WTC11 (cell line): Measurements from ENCODE around the gene PLEKHH2. TPM values are rescaled to one million over a fixed set of nuclear protein-coding genes. Genes with fewer than 3 reads are reported as not detected.

ENCODE experiments used
- ATAC-seq: fragments of 200-7000 bp; cut with Tn5 transposase; 2 replicates; pipeline ENCODE4 v1.10.0; 2021; ENCODE audit warnings: mild to moderate bottlenecking, moderate library complexity
- CTCF ChIA-PET: fragments of 300-600 bp; sonication (Branson Sonifier 250); formaldehyde crosslinking; loops from one replicate; lab custom pipeline; 2021; ENCODE audit warnings: antibody characterized with exemption; lab: Charles Lee
- POLR2A ChIA-PET: fragments of 350-600 bp; sonication (Branson Sonifier 250); formaldehyde crosslinking; loops from one replicate; lab custom pipeline; 2021; ENCODE audit warnings: antibody characterized with exemption; lab: Charles Lee
- DNase-seq: peaks from one replicate; pipeline ENCODE4 v3.0.0; 2021; ENCODE audit warnings: low spot score
- H3K27ac Mint-ChIP-seq: 2 replicates; pipeline ENCODE4 v1.8.0; 2021; ENCODE audit warnings: mixed read lengths
- H3K27me3 Mint-ChIP-seq: 2 replicates; pipeline ENCODE4 v1.8.0; 2021; ENCODE audit warnings: low read depth, mild to moderate bottlenecking, moderate library complexity, mixed read lengths
- H3K36me3 Mint-ChIP-seq: 2 replicates; pipeline ENCODE4 v1.8.0; 2021; ENCODE audit warnings: mixed read lengths
- H3K4me1 Mint-ChIP-seq: 2 replicates; pipeline ENCODE4 v1.8.0; 2022; ENCODE audit warnings: mixed read lengths
- H3K4me3 Mint-ChIP-seq: 2 replicates; pipeline ENCODE4 v1.8.0; 2021; ENCODE audit warnings: mild to moderate bottlenecking, moderate library complexity, mixed read lengths
- H3K9me3 Mint-ChIP-seq: 2 replicates; pipeline ENCODE4 v1.8.0; 2021; ENCODE audit warnings: mixed read lengths
- ATF1 ChIP-seq: sonication (generic); formaldehyde crosslinking; IDR thresholded peaks from 2 replicates; pipeline ENCODE4 v1.8.1; 2023; ENCODE audit warnings: mild to moderate bottlenecking, moderate library complexity, missing genetic modification reagents
- ATF2 ChIP-seq: sonication (generic); formaldehyde crosslinking; IDR thresholded peaks from 2 replicates; pipeline ENCODE4 v1.8.1; 2022; ENCODE audit warnings: low read depth, missing genetic modification reagents, borderline replicate concordance
- ATF6 ChIP-seq: sonication (generic); formaldehyde crosslinking; IDR thresholded peaks from 2 replicates; pipeline ENCODE4 v1.8.1; 2023; ENCODE audit warnings: mild to moderate bottlenecking, missing genetic modification reagents
- CREB1 ChIP-seq: sonication (generic); formaldehyde crosslinking; IDR thresholded peaks from 2 replicates; pipeline ENCODE4 v1.8.0; 2023; ENCODE audit warnings: mild to moderate bottlenecking, missing genetic modification reagents
- CREM ChIP-seq: sonication (generic); formaldehyde crosslinking; IDR thresholded peaks from 2 replicates; pipeline ENCODE4 v1.8.1; 2022; ENCODE audit warnings: mild to moderate bottlenecking, missing genetic modification reagents, moderate library complexity
- E2F5 ChIP-seq: sonication (generic); formaldehyde crosslinking; IDR thresholded peaks from 2 replicates; pipeline ENCODE4 v1.8.1; 2022; ENCODE audit warnings: mild to moderate bottlenecking, moderate library complexity, missing genetic modification reagents
- EMX1 ChIP-seq: fragments of 250-450 bp; sonication (Bioruptor Pico); IDR thresholded peaks from 2 replicates; pipeline ENCODE4 v1.8.0; 2021; ENCODE audit warnings: mild to moderate bottlenecking
- ETV6 ChIP-seq: sonication (generic); formaldehyde crosslinking; IDR thresholded peaks from 2 replicates; pipeline ENCODE4 v1.8.1; 2022; ENCODE audit warnings: mild to moderate bottlenecking, missing genetic modification reagents
- FOXP4 ChIP-seq: sonication (generic); formaldehyde crosslinking; IDR thresholded peaks from 2 replicates; pipeline ENCODE4 v1.8.0; 2022; ENCODE audit warnings: mild to moderate bottlenecking, missing genetic modification reagents
- IRF1 ChIP-seq: sonication (generic); formaldehyde crosslinking; IDR thresholded peaks from 2 replicates; pipeline ENCODE4 v1.8.0; 2023; ENCODE audit warnings: missing genetic modification reagents
- MYBL2 ChIP-seq: sonication (generic); formaldehyde crosslinking; IDR thresholded peaks from 2 replicates; pipeline ENCODE4 v1.8.1; 2023; ENCODE audit warnings: mild to moderate bottlenecking, moderate library complexity, missing genetic modification reagents
- NFATC4 ChIP-seq: fragments of 250-450 bp; sonication (Bioruptor Pico); IDR thresholded peaks from 2 replicates; pipeline ENCODE4 v1.9.0; 2021; ENCODE audit warnings: mild to moderate bottlenecking
- NFYB ChIP-seq: sonication (generic); formaldehyde crosslinking; conservative IDR thresholded peaks from 2 replicates; pipeline ENCODE4 v1.8.0; 2022; ENCODE audit warnings: low read depth, missing genetic modification reagents
- NR3C1 ChIP-seq: sonication (generic); formaldehyde crosslinking; conservative IDR thresholded peaks from 2 replicates; pipeline ENCODE4 v1.8.1; 2023; ENCODE audit warnings: low read depth, mild to moderate bottlenecking, missing genetic modification reagents
- OVOL2 ChIP-seq: fragments of 250-450 bp; sonication (Bioruptor Pico); IDR thresholded peaks from 2 replicates; pipeline ENCODE4 v1.9.0; 2021; ENCODE audit warnings: mild to moderate bottlenecking, borderline replicate concordance
- RORB ChIP-seq: fragments of 250-450 bp; sonication (Bioruptor Pico); IDR thresholded peaks from 2 replicates; pipeline ENCODE4 v1.9.0; 2021; ENCODE audit warnings: mild to moderate bottlenecking
- TCF7 ChIP-seq: sonication (generic); formaldehyde crosslinking; IDR thresholded peaks from 2 replicates; pipeline ENCODE4 v1.8.0; 2022; ENCODE audit warnings: mild to moderate bottlenecking, low read depth, missing genetic modification reagents, moderate library complexity
- TP53 ChIP-seq: sonication (generic); formaldehyde crosslinking; IDR thresholded peaks from 2 replicates; pipeline ENCODE4 v1.8.1; 2023; ENCODE audit warnings: mild to moderate bottlenecking, missing genetic modification reagents
- ZNF416 ChIP-seq: fragments of 250-450 bp; sonication (Bioruptor Pico); IDR thresholded peaks from 2 replicates; pipeline ENCODE4 v1.9.0; 2021; ENCODE audit warnings: mild to moderate bottlenecking, inconsistent platforms
- ZNF671 ChIP-seq: fragments of 250-450 bp; sonication (Bioruptor Pico); IDR thresholded peaks from 2 replicates; pipeline ENCODE4 v1.8.0; 2021; ENCODE audit warnings: mild to moderate bottlenecking
- total RNA-seq: library from RNA; stranded (reverse); gene quantifications from 3 replicates; pipeline ENCODE4 v1.2.3, GENCODE V29; 2021
- TF ChIP-seq, protein P1 (sequence below): sonication (generic); formaldehyde crosslinking; IDR thresholded peaks from 2 replicates; pipeline ENCODE4 v1.8.0; 2022; ENCODE audit warnings: mild to moderate bottlenecking, missing genetic modification reagents

The PLEKHH2 gene
- total RNA-seq, 1 experiment from 2014 or later: 5.8 TPM

- TF ChIP-seq, protein P1, sequence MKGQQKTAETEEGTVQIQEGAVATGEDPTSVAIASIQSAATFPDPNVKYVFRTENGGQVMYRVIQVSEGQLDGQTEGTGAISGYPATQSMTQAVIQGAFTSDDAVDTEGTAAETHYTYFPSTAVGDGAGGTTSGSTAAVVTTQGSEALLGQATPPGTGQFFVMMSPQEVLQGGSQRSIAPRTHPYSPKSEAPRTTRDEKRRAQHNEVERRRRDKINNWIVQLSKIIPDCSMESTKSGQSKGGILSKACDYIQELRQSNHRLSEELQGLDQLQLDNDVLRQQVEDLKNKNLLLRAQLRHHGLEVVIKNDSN (CRISPR knock-in tag): no peak
- no peak for TF ChIP-seq OVOL2 (CRISPR knock-in tag)
- TF ChIP-seq E2F5 (CRISPR knock-in tag): no peak
- TF ChIP-seq NFATC4 (CRISPR knock-in tag): no peak
- TF ChIP-seq ZNF671 (CRISPR knock-in tag): no peak
- no peak for TF ChIP-seq FOXP4
Measured at GRCh38 chr2:43636621-43637020, 439 bp upstream of the PLEKHH2 start (continued).

- CTCF ChIA-PET: no interaction called here
- POLR2A ChIA-PET: no interaction called here
- no peak for DNase-seq
- peaks cover 13% of the 10 kb centered on the region for H3K27me3 Mint-ChIP-seq
- H3K4me1 Mint-ChIP-seq: peaks cover 5% of the 10 kb centered on the region
- ATAC-seq: no peak
- H3K9me3 Mint-ChIP-seq: peaks cover 5% of the 10 kb centered on the region
- no peak for TF ChIP-seq MYBL2 (CRISPR knock-in tag)
- TF ChIP-seq EMX1: no peak
- no peak for TF ChIP-seq E2F5 (CRISPR knock-in tag)
- no peak for TF ChIP-seq TP53
- no peak for TF ChIP-seq CREB1
- no peak for TF ChIP-seq RORB (CRISPR knock-in tag)
- TF ChIP-seq ATF1 (CRISPR knock-in tag): no peak
- TF ChIP-seq IRF1: no peak
- TF ChIP-seq ATF2 (CRISPR knock-in tag): no peak
- no peak for TF ChIP-seq NR3C1 (CRISPR knock-in tag)
- no peak for TF ChIP-seq NFYB (CRISPR knock-in tag)
- no peak overlapping the region for H3K27ac Mint-ChIP-seq
- peaks cover 4% of the 10 kb centered on the region; the same call in 1 of the 2 replicates for H3K36me3 Mint-ChIP-seq
- no peak overlapping the region for H3K4me3 Mint-ChIP-seq
Measured at GRCh38 chr2:43642363-43642762, 5.3 kb downstream of the PLEKHH2 start.

- H3K27me3 Mint-ChIP-seq: peaks cover 4% of the 10 kb centered on the region
- DNase-seq (no peak), ATAC-seq (no peak)
- no peak overlapping the region for H3K27ac Mint-ChIP-seq
- H3K4me3 Mint-ChIP-seq: no peak overlapping the region
- H3K4me1 Mint-ChIP-seq: no peaks in the 10 kb centered on the region
- TF ChIP-seq CREM (no peak), ETV6 (CRISPR knock-in tag) (no peak), ZNF416 (no peak), ATF6 (CRISPR knock-in tag) (no peak), TCF7 (CRISPR knock-in tag) (no peak)
- TF ChIP-seq, all 79 proteins: peak for 0
- Mint-ChIP-seq H3K36me3 (peaks cover 4% of the 10 kb centered on the region; the same call in 1 of the 2 replicates), H3K9me3 (peaks cover 5% of the 10 kb centered on the region)
- ChIA-PET CTCF (no interaction called here), POLR2A (no interaction called here)
Measured at GRCh38 chr2:43643680-43644079, 6.6 kb downstream of the PLEKHH2 start.
